IPS-15b (cell line): Measurements from ENCODE around the gene ABI3BP.

Source experiments
- H3K27me3 ChIP-seq: one replicate; pipeline ENCODE4 v1.6.1; 2013; ENCODE audit warnings: low read length; ENCODE audit not compliant: control insufficient read depth, insufficient read depth
- H3K36me3 ChIP-seq: one replicate; pipeline ENCODE4 v1.6.1; 2013; ENCODE audit warnings: low read length; ENCODE audit not compliant: control insufficient read depth, insufficient read depth
- H3K4me1 ChIP-seq: one replicate; pipeline ENCODE4 v1.6.1; 2013; ENCODE audit warnings: mild to moderate bottlenecking, low read length; ENCODE audit not compliant: control insufficient read depth, insufficient read depth
- H3K4me3 ChIP-seq: one replicate; pipeline ENCODE4 v1.5.1; 2013; ENCODE audit warnings: low read depth, low read length
- H3K9ac ChIP-seq: one replicate; pipeline ENCODE4 v1.6.1; 2013; ENCODE audit warnings: low read depth, mild to moderate bottlenecking, low read length
- H3K9me3 ChIP-seq: one replicate; pipeline ENCODE4 v1.6.1; 2013; ENCODE audit warnings: mild to moderate bottlenecking, low read length; ENCODE audit not compliant: control insufficient read depth, insufficient read depth

The ABI3BP gene

GRCh38 chr3:100978011-100978659, 15.1 kb downstream of the ABI3BP start:
- Histone ChIP-seq H3K9me3 (no peaks in the 10 kb centered on the region), H3K4me3 (no peak overlapping the region), H3K27me3 (no peaks in the 10 kb centered on the region), H3K4me1 (no peaks in the 10 kb centered on the region), H3K9ac (no peak overlapping the region), H3K36me3 (no peaks in the 10 kb centered on the region)

GRCh38 chr3:100976611-100977010, 16.6 kb downstream of the ABI3BP start:
- no peaks in the 10 kb centered on the region for H3K36me3 ChIP-seq
- H3K4me3 ChIP-seq: no peak overlapping the region
- H3K9me3 ChIP-seq: no peaks in the 10 kb centered on the region
- H3K9ac ChIP-seq: no peak overlapping the region
- H3K4me1 ChIP-seq: no peaks in the 10 kb centered on the region
- H3K27me3 ChIP-seq: no peaks in the 10 kb centered on the region

GRCh38 chr3:100975714-100976113, 17.5 kb downstream of the ABI3BP start:
- Histone ChIP-seq H3K4me1 (no peaks in the 10 kb centered on the region), H3K9ac (no peak overlapping the region), H3K36me3 (no peaks in the 10 kb centered on the region), H3K9me3 (no peaks in the 10 kb centered on the region), H3K4me3 (no peak overlapping the region), H3K27me3 (no peaks in the 10 kb centered on the region)

- Histone ChIP-seq H3K36me3 (no peaks in the 10 kb centered on the region), H3K4me3 (no peak overlapping the region), H3K9me3 (no peaks in the 10 kb centered on the region), H3K27me3 (no peaks in the 10 kb centered on the region), H3K9ac (no peak overlapping the region), H3K4me1 (no peaks in the 10 kb centered on the region)
Measured at GRCh38 chr3:100973594-100973993, 19.6 kb downstream of the ABI3BP start.

GRCh38 chr3:100972867-100973266, 20.4 kb downstream of the ABI3BP start:
- H3K4me1 ChIP-seq: no peaks in the 10 kb centered on the region
- no peaks in the 10 kb centered on the region for H3K36me3 ChIP-seq

GRCh38 chr3:100972301-100972844, 20.8 kb downstream of the ABI3BP start:
- no peaks in the 10 kb centered on the region for H3K27me3 ChIP-seq
- no peak overlapping the region for H3K9ac ChIP-seq
- no peaks in the 10 kb centered on the region for H3K36me3 ChIP-seq
- no peaks in the 10 kb centered on the region for H3K4me1 ChIP-seq
- H3K9me3 ChIP-seq: no peaks in the 10 kb centered on the region
- no peak overlapping the region for H3K4me3 ChIP-seq

More at GRCh38 chr3:100972867-100973266, 20.4 kb downstream of the ABI3BP start:
- Histone ChIP-seq H3K9me3 (no peaks in the 10 kb centered on the region), H3K27me3 (no peaks in the 10 kb centered on the region), H3K9ac (no peak overlapping the region), H3K4me3 (no peak overlapping the region)

- H3K4me1 ChIP-seq: no peaks in the 10 kb centered on the region
- H3K36me3 ChIP-seq: no peaks in the 10 kb centered on the region
- H3K9me3 ChIP-seq: no peaks in the 10 kb centered on the region
- H3K9ac ChIP-seq: no peak overlapping the region
- H3K27me3 ChIP-seq: no peaks in the 10 kb centered on the region
- no peak overlapping the region for H3K4me3 ChIP-seq
Measured at GRCh38 chr3:100971798-100972197, 21.4 kb downstream of the ABI3BP start.

- no peak overlapping the region for H3K9ac ChIP-seq
- H3K36me3 ChIP-seq: no peaks in the 10 kb centered on the region
- H3K4me3 ChIP-seq: no peak overlapping the region
- no peaks in the 10 kb centered on the region for H3K9me3 ChIP-seq
- no peaks in the 10 kb centered on the region for H3K4me1 ChIP-seq
- no peaks in the 10 kb centered on the region for H3K27me3 ChIP-seq
Measured at GRCh38 chr3:100970477-100970990, 22.7 kb downstream of the ABI3BP start.

- no peak overlapping the region for H3K9ac ChIP-seq
- H3K4me3 ChIP-seq: no peak overlapping the region
Measured at GRCh38 chr3:100968932-100969906, 24.0 kb downstream of the ABI3BP start.

GRCh38 chr3:100966807-100967206, 26.4 kb downstream of the ABI3BP start:
- Histone ChIP-seq H3K9ac (no peak overlapping the region), H3K9me3 (no peaks in the 10 kb centered on the region), H3K27me3 (no peaks in the 10 kb centered on the region), H3K36me3 (no peaks in the 10 kb centered on the region), H3K4me1 (no peaks in the 10 kb centered on the region), H3K4me3 (no peak overlapping the region)

More at GRCh38 chr3:100968932-100969906, 24.0 kb downstream of the ABI3BP start:
- no peaks in the 10 kb centered on the region for H3K4me1 ChIP-seq
- H3K36me3 ChIP-seq: no peaks in the 10 kb centered on the region
- H3K27me3 ChIP-seq: no peaks in the 10 kb centered on the region
- H3K9me3 ChIP-seq: no peaks in the 10 kb centered on the region

- H3K36me3 ChIP-seq: no peaks in the 10 kb centered on the region
- no peak overlapping the region for H3K9ac ChIP-seq
- no peaks in the 10 kb centered on the region for H3K9me3 ChIP-seq
- no peak overlapping the region for H3K4me3 ChIP-seq
- no peaks in the 10 kb centered on the region for H3K4me1 ChIP-seq
- H3K27me3 ChIP-seq: no peaks in the 10 kb centered on the region
Measured at GRCh38 chr3:100966049-100966491, 27.2 kb downstream of the ABI3BP start.
